CD4-positive, alpha-beta T cell treated with Interleukin-4 for 4 hours (primary cell): Measurements from ENCODE around the gene PLPPR3.
A peak's percentile ranks its signal among the peaks of the same experiment; 100 is the strongest.

Source experiments
- DNase-seq: peaks from one replicate; pipeline ENCODE4 v3.0.0-alpha.2; 2020

The PLPPR3 gene

DNA sequence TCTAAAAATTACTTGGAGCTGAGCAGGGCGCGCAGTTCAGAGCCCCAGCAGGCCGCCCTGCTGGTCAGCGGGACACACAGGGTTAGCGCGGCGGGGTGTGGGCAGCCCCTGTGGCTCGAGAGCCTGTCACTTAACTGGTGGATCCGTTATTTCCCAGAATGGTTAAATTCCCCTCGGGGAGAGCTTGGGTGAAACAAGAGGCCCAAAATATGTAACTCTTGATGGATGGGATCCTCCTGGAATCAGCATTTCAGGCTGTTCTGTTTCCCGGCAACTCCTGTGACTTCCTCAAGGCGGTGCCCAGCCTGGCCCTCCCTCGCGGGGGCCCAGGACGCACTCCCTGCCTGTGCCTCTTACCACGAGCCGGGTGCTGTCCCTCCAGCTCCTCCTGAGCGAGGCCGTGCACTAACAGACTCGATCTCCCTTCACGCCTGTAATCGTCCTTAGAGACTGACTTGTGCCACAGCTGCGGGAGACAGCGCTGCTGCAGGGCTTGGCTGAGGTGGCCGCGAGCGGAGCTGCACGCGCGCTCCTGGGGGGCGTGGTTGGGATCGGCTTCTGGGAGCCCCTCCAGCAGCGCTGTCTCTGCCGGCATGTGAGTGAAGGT, 14.8 kb downstream of the PLPPR3 start:
- DNase-seq: no peak

DNA sequence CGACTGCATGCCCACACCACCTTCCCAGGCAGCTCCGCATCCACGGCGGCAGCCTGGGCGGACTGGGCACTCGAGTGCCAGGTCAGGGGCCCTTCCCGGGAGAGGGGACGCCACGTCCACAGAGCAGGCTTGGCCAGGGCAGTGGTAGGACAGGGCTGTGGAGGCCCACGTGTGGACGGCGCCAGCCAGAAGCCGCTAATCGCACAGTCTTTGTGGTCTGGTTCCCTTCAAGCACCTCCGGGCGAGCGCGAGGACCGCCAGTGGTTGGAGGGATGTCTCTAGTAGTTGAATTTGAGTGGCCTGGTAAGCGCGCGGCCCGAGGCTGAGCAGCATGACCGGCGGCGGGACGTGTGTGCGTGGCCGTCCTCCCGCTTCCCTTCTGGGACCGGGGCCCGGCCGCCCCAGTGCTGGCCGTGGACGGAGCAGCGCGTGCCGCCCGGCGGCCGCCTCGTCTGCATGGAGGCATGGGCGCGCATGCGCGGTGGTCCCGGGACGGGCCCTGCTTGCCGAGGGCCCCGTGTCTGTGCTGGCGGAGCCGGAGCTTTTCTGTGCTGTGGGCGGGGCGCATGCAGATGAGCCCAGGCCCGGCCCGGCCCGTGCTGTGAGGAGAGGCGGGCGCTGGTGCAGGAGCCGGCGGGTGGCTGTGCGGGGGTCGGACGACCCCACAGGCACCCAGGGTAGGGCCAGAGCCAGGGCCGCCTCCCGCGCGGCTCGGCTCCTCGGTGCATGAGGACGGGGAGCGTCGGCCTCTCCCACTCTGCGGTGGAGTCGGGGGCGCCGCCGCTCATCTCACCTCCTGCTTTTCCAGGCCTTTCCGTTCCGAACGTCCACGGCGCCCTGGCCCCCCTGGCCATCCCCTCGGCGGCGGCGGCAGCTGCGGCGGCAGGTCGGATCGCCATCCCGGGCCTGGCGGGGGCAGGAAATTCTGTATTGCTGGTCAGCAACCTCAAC, 15.9 kb downstream of the PLPPR3 start:
- no peak for DNase-seq

DNA sequence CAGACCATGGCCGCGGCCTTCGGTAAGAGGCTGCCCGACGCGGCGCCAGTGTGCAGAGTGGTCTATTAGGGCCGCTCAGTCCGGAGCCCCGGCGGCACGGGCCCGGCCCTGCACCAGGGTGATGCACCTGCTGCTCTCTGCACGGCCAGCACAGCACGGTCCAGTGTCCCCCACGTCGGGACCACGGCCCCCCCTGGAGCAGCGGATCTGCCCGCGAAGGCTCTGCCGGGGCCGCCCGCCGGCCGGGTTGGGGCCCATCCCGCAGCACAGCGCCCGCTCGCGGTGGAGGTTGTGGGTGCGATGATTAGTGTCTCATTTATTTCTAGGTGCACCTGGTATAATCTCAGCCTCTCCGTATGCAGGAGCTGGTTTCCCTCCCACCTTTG, 16.6 kb downstream of the PLPPR3 start:
- no peak for DNase-seq

GRCh38 chr19:804419-805165, 17.2 kb downstream of the PLPPR3 start:
- DNase-seq: no peak

GRCh38 chr19:803686-804418, 17.9 kb downstream of the PLPPR3 start:
- no peak for DNase-seq

GRCh38 chr19:803099-803561, 18.6 kb downstream of the PLPPR3 start:
- no peak for DNase-seq

- no peak for DNase-seq
Measured at GRCh38 chr19:802498-803098, 19.2 kb downstream of the PLPPR3 start.

- no peak for DNase-seq
Measured at GRCh38 chr19:801861-802497, 19.8 kb downstream of the PLPPR3 start.

- DNase-seq: no peak
Measured at GRCh38 chr19:801030-801860, 20.5 kb downstream of the PLPPR3 start.

GRCh38 chr19:800360-801029, 21.3 kb downstream of the PLPPR3 start:
- no peak for DNase-seq

DNA sequence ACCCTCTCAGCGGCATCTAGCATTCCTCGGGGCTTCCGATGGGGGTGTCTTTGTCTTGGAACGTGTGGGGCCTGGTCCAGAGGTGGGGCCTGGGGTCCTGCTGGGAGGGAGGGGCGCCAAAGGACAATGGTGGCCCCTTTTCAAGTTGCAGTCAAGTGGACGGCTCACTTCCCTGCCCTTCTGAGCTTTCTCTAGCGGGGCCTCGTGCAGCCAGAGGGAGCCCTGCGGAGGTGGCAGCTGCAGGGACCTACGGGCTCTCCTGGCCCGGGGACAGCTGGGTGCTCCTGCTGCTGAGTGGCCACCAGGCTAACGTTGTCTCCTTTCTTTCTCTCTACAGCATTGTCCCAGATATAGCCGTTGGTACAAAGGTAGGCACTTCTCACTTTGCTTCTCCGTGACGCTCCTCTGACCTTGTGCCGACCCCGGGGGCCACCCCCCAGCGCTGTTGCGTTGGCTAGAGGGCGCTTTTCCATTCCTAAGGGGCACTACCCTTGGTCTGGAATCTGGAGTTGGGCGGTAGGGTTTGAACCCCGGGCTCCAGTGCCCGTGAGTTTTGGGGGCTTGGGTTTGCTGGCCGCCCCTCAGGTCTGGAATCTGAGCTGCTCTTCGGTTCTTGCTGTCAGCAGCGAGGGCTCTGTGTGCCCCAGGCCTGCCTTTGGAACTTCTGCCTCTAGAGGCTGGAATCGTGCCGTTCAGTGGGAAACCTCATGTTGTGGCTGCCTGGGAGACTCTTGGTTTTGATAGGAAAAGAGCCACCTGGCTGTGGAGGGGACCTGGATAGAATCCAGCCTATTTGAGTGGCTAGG, 22.5 kb downstream of the PLPPR3 start:
- no peak for DNase-seq

DNA sequence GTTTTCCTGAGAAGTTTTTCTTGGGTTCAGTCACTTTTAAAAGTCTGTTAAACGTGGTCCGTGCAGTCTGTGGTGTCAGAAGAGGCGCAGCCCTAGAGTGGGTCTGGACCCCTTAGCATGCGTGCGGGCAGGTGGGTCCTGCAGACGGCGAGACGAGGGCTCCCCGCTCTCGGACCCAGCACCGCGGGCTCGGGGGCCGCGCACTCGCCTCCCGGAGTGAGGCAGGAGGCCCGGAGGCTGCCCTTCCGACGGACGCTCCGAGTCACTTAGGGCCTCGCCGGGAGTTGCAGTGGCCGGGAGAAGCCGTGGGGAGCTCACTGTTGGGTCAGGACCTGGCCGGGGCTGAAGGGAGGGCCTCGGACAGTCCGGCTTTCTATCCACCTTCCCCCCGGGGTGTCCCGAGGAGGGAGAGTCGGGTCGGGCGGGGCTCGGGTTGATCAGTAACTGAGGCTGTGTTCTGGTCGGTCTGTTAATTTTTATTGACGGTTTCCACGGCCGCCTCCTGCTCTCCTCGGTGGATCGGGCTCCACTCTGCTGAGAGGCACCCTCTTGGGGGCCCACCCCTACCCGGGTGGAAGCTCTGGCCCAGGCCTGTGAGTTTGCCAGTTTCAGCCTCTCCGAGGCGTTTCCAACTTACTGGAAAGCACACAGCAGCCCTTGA, 23.2 kb downstream of the PLPPR3 start:
- no peak for DNase-seq

DNA sequence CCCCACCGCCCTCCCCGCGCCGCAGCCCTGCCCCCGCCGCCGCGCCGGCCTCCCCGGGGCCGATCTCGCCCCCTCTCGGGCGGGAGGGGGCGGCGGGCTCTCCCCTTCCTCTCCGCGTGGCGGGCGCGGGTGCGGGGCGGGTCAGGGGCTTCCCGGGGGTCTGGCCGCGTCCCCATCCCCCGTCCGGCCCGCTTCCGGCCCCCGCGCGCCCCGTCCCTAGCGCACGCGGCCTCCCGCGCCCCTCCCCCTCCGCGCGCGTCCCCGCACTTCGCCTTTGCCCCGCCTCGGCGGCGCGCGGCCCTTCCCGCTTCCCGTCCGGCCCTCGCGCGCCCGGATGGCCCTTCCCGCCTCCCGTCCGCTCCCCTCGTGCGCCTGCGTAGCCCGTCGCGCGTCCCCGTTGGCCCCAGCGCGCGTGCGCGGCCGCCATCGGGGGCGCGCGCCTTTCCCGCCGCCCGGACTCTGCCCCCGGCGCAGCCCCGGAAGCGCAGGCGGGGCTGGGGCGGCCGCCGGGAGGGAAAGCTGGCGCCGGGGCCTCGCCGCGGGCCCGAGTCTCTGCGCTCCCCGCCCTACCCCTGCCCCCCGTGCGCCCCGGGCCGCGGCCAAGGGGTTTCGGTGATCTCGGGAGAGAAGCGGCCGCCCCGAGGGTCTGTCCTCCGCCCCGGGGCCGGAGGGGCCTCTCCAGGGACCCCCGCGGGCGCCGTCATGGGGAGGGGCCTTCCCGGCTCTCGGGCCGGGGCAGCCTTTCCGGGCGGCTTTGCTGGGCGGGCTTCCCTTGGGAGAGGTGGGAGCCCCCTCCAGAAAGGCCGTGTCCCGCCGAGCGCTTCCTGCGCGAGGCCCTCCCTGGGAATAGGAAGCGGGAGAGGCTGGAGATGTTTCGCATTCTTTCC, 24.0 kb downstream of the PLPPR3 start:
- peak; percentile 87 for DNase-seq

DNA sequence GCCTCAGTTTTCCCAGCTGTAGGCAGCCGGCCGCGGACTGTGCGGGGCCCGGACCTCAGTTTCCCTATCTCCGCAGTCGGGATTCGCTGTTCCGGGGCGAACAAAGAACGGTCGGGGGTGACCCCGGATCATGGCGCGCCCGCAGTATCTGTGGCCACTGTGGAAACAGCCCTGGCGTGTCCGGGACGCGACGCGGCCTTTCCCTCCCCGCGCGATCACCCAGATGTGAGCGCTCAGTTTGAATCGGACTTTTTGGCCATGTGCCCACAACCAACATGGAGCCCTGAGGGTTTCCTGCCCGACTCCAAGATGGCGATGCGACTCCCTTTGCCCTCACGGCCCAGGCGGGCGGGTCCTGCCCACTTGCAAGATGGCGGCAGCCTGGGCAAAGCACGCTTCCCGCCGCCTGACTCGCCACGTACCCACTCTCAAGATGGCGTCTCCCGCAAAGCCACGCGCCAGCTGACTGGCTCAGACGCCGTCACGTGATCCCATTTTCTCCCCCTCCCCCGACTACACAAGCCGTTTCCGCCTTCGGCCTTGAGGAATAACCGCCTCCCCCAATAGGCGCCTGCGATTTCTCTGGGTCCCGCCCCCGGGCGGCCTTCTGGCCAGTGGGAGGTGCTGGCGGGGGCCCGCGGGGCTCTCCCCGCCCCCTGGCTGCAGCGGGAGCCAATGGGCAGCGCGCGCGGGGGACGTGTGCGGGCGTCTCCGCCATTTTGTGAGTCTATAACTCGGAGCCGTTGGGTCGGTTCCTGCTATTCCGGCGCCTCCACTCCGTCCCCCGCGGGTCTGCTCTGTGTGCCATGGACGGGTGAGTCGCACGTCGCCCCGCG, 24.8 kb downstream of the PLPPR3 start, which contains the start of gene PTBP1:
Gene PTBP1, plus strand, starts transcription at position 761 of the 836 bp plus-strand sequence. Its CDS starts 46 bp downstream, at position 807.
- peak; percentile 100 for DNase-seq

DNA sequence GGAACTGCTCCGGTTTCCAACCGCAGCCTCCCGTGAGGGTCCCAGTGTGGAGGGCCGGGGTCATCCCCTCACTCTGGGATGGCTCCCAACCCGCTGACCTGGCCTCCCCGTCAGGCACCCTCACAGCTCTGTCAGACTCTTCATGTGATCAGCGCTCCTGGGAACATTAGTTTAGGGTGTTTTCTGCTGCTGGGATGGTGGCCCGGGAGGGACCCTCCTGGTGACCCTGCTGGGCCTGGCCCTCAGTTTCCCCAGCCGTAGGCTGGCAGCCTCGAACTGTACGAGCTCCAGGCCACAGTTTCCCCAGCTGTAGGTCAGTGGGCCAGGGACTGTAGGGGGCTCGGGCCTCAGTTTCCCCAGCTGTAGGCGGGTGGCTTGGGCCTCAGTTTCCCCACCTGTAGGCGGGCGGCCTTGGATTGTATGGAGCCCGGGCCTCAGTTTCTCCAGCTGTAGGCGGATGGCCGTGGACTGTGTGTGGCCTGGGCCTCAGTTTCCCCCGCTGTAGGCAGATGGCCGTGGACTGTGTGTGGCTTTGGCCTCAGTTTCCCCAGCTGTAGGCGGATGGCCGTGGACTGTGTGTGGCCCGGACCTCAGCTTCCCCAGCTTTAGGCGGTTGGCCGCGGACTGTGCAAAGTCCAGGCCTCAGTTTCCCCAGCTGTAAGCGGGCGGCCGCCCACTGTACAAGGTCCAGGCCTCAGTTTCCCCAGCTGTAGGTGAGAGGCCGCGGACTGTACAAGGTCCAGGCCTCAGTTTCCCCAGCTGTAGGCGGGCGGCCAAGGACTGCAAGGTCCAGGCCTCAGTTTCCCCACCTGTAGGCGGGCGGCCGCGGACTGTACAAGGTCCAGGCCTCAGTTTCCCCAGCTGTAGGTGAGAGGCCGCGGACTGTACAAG, 25.8 kb downstream of the PLPPR3 start:
- no peak for DNase-seq
